GM19452 (cell line): ENCODE measurements around the gene CCDC192.

ENCODE experiments used
- ATAC-seq: cut with Tn5 transposase; IDR thresholded peaks from one replicate; pipeline ENCODE4 v1.9.1; 2021; ENCODE audit not compliant: unreplicated experiment

CCDC192 gene

GRCh38 chr5:127975961-127976360, 272.8 kb downstream of the CCDC192 start:
- no peak for ATAC-seq

GRCh38 chr5:127976525-127976924, 273.3 kb downstream of the CCDC192 start:
- no peak for ATAC-seq

- ATAC-seq: no peak
Measured at GRCh38 chr5:127976991-127977717, 274.0 kb downstream of the CCDC192 start.

- ATAC-seq: no peak
Measured at GRCh38 chr5:127978738-127979300, 275.6 kb downstream of the CCDC192 start.

- ATAC-seq: no peak
Measured at GRCh38 chr5:127979475-127979874, 276.3 kb downstream of the CCDC192 start.

- no peak for ATAC-seq
Measured at GRCh38 chr5:127980843-127981242, 277.7 kb downstream of the CCDC192 start.

GRCh38 chr5:127981498-127981897, 278.3 kb downstream of the CCDC192 start:
- ATAC-seq: no peak

- no peak for ATAC-seq
Measured at GRCh38 chr5:127985811-127986325, 282.7 kb downstream of the CCDC192 start.

GRCh38 chr5:127987354-127988145, 284.4 kb downstream of the CCDC192 start:
- ATAC-seq: no peak

- ATAC-seq: no peak
Measured at GRCh38 chr5:127988146-127988760, 285.1 kb downstream of the CCDC192 start.
